Measurements from ENCODE around the gene IQGAP1. TPM values are rescaled to one million over a fixed set of nuclear protein-coding genes. Genes with fewer than 3 reads are reported as not detected.

The IQGAP1 gene
- total and polyA plus RNA-seq, 9 of the 15 experiments (the other 6 are each of a cell fraction or from before 2014, with no cell fraction given): 37.6 to 143 (median 77.7) TPM

GRCh38 chr15:90364251-90364650 lies 23.8 kb upstream of the IQGAP1 start (continued):
- TF ChIP-seq CHAMP1 (IDR thresholded peaks at IDR 0.05) (no peak), TSHZ1 (CRISPR knock-in tag; IDR thresholded peaks at IDR 0.05) (no peak), ZBTB1 (CRISPR knock-in tag; IDR thresholded peaks at IDR 0.05; ENCODE audit: borderline replicate concordance, low read depth) (no peak), DEAF1 (CRISPR knock-in tag; IDR thresholded peaks at IDR 0.05) (no peak), SREBF1 (IDR thresholded peaks at IDR 0.05; ENCODE audit: borderline replicate concordance, low read depth, low read length) (no peak)
